PC-9 (cell line): ENCODE results near the gene PRDM10.

Source experiments
- CTCF ChIP-seq: fragments of 200-600 bp; sonication (generic); conservative IDR thresholded peaks from 2 replicates; pipeline ENCODE4 v1.6.1; 2017; ENCODE audit warnings: mixed run types, antibody characterized with exemption, mild to moderate bottlenecking, moderate library complexity
- EZH2 ChIP-seq: fragments of 200-600 bp; sonication (generic); IDR thresholded peaks from 2 replicates; pipeline ENCODE4 v1.8.0; 2017; ENCODE audit warnings: antibody characterized with exemption, low read depth

GRCh38 chr11:130043575-130043974 is 40.9 kb upstream of the PRDM10 start:
- TF ChIP-seq CTCF (no peak), EZH2 (no peak)
